Stimulated activated CD8-positive, alpha-beta memory T cell treated with anti-CD3 and anti-CD28 coated beads, Interleukin-15, amount 100 ng/mL, for 1 hour (primary cell): Measurements from ENCODE around the gene CLEC2B.
"Not testable (repeated sequence)": the region's sequence is repeated elsewhere in the genome, so short reads cannot be mapped to it uniquely, and the experiment has no call there.

ENCODE experiments used
- DNase-seq: peaks from one replicate; pipeline ENCODE4 v3.0.0-alpha.2; 2020; ENCODE audit warnings: low read depth

The CLEC2B gene

GRCh38 chr12:9869307-9870161, at the start of gene CLEC2B:
TSS of gene CLEC2B (minus strand) at chr12:9869354.
- no peak for DNase-seq

- DNase-seq = no peak
These were observed 42.6 kb upstream of the CLEC2B start for GRCh38 chr12:9911708-9912107.

- DNase-seq = no peak
These were observed 41.7 kb upstream of the CLEC2B start for GRCh38 chr12:9910716-9911421.

- no peak for DNase-seq
These were observed 40.6 kb upstream of the CLEC2B start for GRCh38 chr12:9909724-9910123.

GRCh38 chr12:9908350-9908749, 39.2 kb upstream of the CLEC2B start:
- no peak for DNase-seq

- DNase-seq = no peak
These were observed 38.6 kb upstream of the CLEC2B start for GRCh38 chr12:9907769-9908168.

- no peak for DNase-seq
These were observed 37.7 kb upstream of the CLEC2B start for GRCh38 chr12:9906873-9907272.

- no peak for DNase-seq
These were observed 33.5 kb upstream of the CLEC2B start for GRCh38 chr12:9902539-9903228.

- no peak for DNase-seq
These were observed 31.8 kb upstream of the CLEC2B start for GRCh38 chr12:9900930-9901329.

GRCh38 chr12:9899209-9899608, 30.1 kb upstream of the CLEC2B start:
- DNase-seq = no peak

GRCh38 chr12:9897535-9897934, 28.4 kb upstream of the CLEC2B start:
- DNase-seq = no peak

GRCh38 chr12:9895215-9895971, 26.2 kb upstream of the CLEC2B start:
- DNase-seq = no peak

GRCh38 chr12:9888665-9889273, 19.6 kb upstream of the CLEC2B start:
- no peak for DNase-seq

- DNase-seq = no peak
These were observed 14.0 kb upstream of the CLEC2B start for GRCh38 chr12:9883175-9883574.

GRCh38 chr12:9881988-9882387, 12.8 kb upstream of the CLEC2B start:
- no peak for DNase-seq

GRCh38 chr12:9881246-9881645, 12.1 kb upstream of the CLEC2B start, which contains the start of gene KLRF2:
TSS of gene KLRF2 (plus strand) at chr12:9881489. CDS start at chr12:9881596, 107 bp downstream.
- DNase-seq = no peak

- no peak for DNase-seq
These were observed 11.5 kb upstream of the CLEC2B start for GRCh38 chr12:9880532-9881078.

- DNase-seq = not testable (repeated sequence)
These were observed 7.0 kb upstream of the CLEC2B start for GRCh38 chr12:9876120-9876519.

GRCh38 chr12:9872742-9873141, 3.6 kb upstream of the CLEC2B start:
- DNase-seq = no peak

- no peak for DNase-seq
These were observed 3.0 kb upstream of the CLEC2B start for GRCh38 chr12:9872162-9872561.

GRCh38 chr12:9870286-9870866, 1.2 kb upstream of the CLEC2B start:
- DNase-seq = no peak
